Stimulated activated CD8-positive, alpha-beta memory T cell treated with anti-CD3 and anti-CD28 coated beads, Interleukin-7, amount 100 ng/mL, for 48 hours (primary cell): ENCODE data around the gene SLC34A2.

Experiments used
- DNase-seq, 2 donors: peaks; one replicate each; pipeline ENCODE4 v3.0.0-alpha.2; 2020; ENCODE audit warnings: low read depth in 1 of 2; ENCODE audit errors: extremely low read depth in 1 of 2

Gene SLC34A2

DNA sequence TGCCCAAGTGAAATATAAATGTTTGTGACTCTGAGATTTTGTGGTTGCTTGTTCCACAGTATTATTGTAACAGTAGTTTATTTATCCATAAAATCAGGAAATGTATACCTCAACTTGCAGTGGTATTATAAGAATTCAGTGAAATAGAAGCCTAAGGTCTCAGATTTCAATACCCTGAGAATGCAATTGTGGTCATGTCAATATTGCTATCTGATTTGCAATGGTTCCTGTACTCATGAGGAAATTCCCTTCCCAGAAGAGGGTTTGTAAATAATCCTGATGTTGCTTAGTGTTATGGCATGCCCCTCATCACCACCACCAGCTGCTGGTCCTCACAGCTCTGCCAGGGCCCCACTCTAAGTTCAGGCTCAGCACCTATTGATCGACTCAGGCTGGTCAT, 67.8 kb downstream of the SLC34A2 start:
- DNase-seq = no peak

DNA sequence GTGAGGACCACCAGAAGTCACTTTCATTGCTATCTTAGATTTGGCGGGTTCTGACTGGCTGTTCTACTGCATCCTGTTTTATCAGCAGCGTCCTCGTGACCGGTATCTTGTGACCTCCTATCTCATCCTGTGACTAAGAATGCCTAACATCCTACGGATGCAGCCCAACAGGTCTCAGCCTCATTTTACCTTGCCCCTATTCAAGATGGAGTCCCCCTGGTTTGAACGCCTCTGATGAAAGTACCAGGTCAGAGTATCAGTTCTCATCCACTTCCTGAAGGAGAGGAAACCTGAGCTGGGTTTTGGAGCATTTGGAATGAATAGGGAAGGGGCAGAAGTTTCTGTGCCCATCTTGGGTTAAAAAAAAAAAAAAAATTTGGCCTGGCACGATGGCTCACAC, 70.2 kb downstream of the SLC34A2 start:
- DNase-seq = no peak

DNA sequence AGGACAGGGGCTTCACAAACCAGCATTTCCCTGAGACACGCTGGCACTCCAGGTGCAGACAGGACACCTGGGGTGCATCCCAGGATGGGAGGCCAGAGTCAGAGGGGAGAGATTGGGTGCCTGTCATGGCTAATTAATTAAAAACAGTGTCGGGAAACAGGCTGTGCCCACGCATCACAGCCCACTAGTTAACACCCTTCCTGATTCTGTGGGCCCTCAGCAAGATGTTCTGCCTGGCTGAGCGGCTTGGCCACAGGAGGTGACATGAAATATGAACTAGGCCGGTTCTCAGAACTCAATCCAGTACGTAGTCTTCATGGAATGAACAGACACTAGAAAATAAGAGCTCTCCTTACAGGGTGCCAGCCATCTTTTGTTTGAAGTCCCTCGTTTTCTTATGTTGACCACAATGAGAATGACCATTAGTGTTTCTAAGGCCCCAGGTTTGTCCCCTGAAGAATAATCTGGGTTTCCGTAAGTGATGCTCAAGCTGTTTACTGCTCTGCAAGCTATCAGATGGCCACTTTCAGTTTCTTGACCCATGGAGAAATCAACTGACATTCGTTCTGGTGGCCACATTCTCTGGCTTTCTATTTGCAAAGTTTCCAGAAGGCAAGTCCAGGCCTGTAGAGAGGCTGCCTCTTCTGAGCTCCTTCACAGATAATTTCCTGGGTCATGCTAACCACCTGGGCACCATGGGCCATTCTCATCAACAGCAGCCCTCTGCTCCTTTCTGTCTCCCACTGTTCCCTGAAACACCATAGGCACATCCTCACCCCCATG, 72.3 kb downstream of the SLC34A2 start:
- DNase-seq = no peak
